HCT116 (cell line): Measurements from ENCODE around the gene ZBTB20.

Experiments used
- JUND ChIP-seq: IDR thresholded peaks from 2 replicates; pipeline ENCODE4 v1.6.1; 2012
- POLR2A ChIP-seq: IDR thresholded peaks from 2 replicates; pipeline ENCODE4 v1.7.0; 2011; ENCODE audit warnings: borderline replicate concordance; ENCODE audit not compliant: insufficient read depth, insufficient read length; ENCODE audit errors: extremely low read depth
- POLR2AphosphoS5 ChIP-seq: IDR thresholded peaks from 2 replicates; pipeline ENCODE4 v1.6.1; 2011; ENCODE audit warnings: mild to moderate bottlenecking, low read depth, low read length, moderate library complexity
- SIN3A ChIP-seq: IDR thresholded peaks from 2 replicates; pipeline ENCODE4 v1.6.1; 2012; ENCODE audit warnings: low read depth
- SP1 ChIP-seq: IDR thresholded peaks from 2 replicates; pipeline ENCODE4 v1.6.1; 2012; ENCODE audit warnings: low read depth
- TCF7L2 ChIP-seq: IDR thresholded peaks from 2 replicates; pipeline ENCODE4 v1.7.0; 2011; ENCODE audit warnings: borderline replicate concordance, inconsistent platforms; ENCODE audit not compliant: insufficient read depth, insufficient read length; ENCODE audit errors: extremely low read depth
- ZNF274 ChIP-seq: fragments of 200-500 bp; sonication (Bioruptor generic); IDR thresholded peaks from 2 replicates; pipeline ENCODE4 v1.6.1; 2014; ENCODE audit warnings: mild to moderate bottlenecking, low read depth, low read length, inconsistent platforms
- TF ChIP-seq, protein P1 (sequence below), 3 experiments: fragments of 200-600 bp in 1 of 3; sonication (generic) in 1 of 3; IDR thresholded peaks in 2 of 3; conservative IDR thresholded peaks in 1 of 3; 2 replicates each; pipeline ENCODE4 v1.5.1; 2012 to 2017; ENCODE audit warnings: low read depth in 2 of 3, low read length in 2 of 3, antibody characterized with exemption in 1 of 3, borderline replicate concordance in 1 of 3, control low read depth in 1 of 3, mild to moderate bottlenecking in 1 of 3, mixed read lengths in 1 of 3, mixed run types in 1 of 3, moderate library complexity in 1 of 3; ENCODE audit not compliant: insufficient read depth in 1 of 3
- TF ChIP-seq, protein P2 (sequence below): IDR thresholded peaks from 2 replicates; pipeline ENCODE4 v1.6.1; 2012; ENCODE audit warnings: low read depth

DNA sequence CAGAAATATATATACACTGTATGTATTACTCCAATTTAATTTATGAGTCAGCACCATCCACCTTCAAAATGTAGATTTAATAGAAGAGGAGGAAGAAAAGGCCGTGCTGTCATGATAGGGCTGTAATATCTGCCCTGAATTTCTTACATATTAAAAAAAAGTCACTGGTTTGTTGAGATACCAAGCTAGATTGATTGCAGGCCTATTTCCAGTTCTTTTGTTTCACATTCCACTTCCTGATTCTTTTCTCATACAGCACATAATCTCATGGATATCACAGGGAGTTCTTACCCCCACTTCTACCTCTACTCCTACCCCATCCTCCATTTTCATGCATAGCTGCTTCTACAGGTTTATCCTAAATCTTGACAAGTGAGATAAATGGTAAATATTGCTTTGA, 290.3 kb downstream of the ZBTB20 start:
- TF ChIP-seq, protein P1, sequence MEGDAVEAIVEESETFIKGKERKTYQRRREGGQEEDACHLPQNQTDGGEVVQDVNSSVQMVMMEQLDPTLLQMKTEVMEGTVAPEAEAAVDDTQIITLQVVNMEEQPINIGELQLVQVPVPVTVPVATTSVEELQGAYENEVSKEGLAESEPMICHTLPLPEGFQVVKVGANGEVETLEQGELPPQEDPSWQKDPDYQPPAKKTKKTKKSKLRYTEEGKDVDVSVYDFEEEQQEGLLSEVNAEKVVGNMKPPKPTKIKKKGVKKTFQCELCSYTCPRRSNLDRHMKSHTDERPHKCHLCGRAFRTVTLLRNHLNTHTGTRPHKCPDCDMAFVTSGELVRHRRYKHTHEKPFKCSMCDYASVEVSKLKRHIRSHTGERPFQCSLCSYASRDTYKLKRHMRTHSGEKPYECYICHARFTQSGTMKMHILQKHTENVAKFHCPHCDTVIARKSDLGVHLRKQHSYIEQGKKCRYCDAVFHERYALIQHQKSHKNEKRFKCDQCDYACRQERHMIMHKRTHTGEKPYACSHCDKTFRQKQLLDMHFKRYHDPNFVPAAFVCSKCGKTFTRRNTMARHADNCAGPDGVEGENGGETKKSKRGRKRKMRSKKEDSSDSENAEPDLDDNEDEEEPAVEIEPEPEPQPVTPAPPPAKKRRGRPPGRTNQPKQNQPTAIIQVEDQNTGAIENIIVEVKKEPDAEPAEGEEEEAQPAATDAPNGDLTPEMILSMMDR (IDR thresholded peaks at IDR 0.05 in 2 of 3, conservative IDR thresholded peaks at IDR 0.05 in 1 of 3; ENCODE audit: borderline replicate concordance in 1 of 3, insufficient read depth in 1 of 3, low read depth in 2 of 3, low read length in 2 of 3) = no peak
- TF ChIP-seq POLR2AphosphoS5 = no peak
- TF ChIP-seq ZNF274 = no peak
- TF ChIP-seq POLR2A = no peak
- no peak for TF ChIP-seq SIN3A
- TF ChIP-seq TCF7L2 = no peak
- no peak for TF ChIP-seq SP1
- no peak for TF ChIP-seq JUND
- TF ChIP-seq, protein P2, sequence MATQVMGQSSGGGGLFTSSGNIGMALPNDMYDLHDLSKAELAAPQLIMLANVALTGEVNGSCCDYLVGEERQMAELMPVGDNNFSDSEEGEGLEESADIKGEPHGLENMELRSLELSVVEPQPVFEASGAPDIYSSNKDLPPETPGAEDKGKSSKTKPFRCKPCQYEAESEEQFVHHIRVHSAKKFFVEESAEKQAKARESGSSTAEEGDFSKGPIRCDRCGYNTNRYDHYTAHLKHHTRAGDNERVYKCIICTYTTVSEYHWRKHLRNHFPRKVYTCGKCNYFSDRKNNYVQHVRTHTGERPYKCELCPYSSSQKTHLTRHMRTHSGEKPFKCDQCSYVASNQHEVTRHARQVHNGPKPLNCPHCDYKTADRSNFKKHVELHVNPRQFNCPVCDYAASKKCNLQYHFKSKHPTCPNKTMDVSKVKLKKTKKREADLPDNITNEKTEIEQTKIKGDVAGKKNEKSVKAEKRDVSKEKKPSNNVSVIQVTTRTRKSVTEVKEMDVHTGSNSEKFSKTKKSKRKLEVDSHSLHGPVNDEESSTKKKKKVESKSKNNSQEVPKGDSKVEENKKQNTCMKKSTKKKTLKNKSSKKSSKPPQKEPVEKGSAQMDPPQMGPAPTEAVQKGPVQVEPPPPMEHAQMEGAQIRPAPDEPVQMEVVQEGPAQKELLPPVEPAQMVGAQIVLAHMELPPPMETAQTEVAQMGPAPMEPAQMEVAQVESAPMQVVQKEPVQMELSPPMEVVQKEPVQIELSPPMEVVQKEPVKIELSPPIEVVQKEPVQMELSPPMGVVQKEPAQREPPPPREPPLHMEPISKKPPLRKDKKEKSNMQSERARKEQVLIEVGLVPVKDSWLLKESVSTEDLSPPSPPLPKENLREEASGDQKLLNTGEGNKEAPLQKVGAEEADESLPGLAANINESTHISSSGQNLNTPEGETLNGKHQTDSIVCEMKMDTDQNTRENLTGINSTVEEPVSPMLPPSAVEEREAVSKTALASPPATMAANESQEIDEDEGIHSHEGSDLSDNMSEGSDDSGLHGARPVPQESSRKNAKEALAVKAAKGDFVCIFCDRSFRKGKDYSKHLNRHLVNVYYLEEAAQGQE = no peak
